HG03520 (cell line): ENCODE data around the gene MYL5.
"Not testable (repeated sequence)": the region's sequence is repeated elsewhere in the genome, so short reads cannot be mapped to it uniquely, and the experiment has no call there.

ENCODE experiments used
- ATAC-seq: cut with Tn5 transposase; IDR thresholded peaks from one replicate; pipeline ENCODE4 v1.9.1; 2021; ENCODE audit warnings: mild to moderate bottlenecking, moderate library complexity; ENCODE audit not compliant: unreplicated experiment

The MYL5 gene

DNA sequence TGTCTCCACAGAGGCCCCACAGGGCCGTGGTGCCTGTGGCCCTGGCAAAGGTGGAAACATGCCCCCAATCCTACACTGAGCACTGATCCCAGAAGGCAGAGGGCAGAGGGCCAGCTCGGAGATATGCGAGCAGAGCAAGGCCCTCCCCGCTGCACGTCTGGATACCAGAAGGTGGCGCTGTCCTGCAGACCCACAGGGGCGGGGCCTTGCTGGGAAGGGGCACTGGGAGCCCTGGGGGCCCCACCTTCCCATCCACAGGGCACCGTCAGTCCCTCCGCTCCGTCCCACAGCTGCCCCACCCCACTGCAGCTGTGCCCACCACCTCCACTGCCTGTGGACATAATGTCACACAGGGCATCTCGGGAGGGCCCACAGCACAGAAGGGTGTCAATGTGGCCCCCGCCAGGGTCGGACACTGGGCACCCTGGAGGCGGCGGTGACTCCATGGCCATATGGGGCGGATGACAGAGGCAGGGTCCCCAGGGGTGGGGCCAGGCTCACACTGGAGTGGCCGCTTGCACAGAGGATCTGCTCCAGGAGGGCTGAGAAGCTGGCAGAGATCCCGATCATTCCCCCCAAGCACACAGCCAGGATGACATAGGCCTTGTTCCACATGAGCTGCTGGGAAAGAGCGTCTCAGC lies 9.8 kb downstream of the MYL5 start:
- ATAC-seq = no peak

DNA sequence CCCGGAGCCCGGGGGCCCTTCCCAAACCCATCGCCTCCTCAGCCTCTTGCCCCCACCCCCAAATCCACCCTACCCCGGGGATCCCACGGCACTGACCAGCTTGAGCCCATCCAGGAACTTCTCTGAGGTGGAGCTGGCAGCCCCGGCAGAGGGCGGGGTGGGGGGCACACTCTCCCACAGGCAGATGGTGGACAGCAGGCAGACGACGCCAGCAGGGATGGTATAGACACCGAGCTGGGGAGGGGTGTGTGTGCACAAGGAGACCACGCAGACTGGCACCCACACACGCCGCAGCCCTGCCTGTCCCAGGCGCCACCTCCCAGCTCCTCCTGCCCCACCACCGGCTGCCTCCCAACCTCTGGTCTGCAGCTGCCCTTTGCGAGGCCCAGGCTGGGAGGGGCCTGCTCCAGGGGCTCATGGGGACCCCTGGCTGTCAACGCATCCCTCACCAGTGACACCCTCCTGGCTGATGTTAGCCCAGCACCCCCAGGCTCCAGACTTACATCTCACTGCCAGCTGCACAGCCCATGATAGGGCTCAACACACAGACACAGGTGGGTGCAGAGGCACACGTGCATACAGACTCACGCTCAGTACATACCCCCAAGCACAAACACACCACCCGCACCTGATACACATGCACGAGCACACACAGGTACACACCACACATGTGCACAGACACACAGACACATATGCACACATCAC lies 10.4 kb downstream of the MYL5 start:
- ATAC-seq = no peak

DNA sequence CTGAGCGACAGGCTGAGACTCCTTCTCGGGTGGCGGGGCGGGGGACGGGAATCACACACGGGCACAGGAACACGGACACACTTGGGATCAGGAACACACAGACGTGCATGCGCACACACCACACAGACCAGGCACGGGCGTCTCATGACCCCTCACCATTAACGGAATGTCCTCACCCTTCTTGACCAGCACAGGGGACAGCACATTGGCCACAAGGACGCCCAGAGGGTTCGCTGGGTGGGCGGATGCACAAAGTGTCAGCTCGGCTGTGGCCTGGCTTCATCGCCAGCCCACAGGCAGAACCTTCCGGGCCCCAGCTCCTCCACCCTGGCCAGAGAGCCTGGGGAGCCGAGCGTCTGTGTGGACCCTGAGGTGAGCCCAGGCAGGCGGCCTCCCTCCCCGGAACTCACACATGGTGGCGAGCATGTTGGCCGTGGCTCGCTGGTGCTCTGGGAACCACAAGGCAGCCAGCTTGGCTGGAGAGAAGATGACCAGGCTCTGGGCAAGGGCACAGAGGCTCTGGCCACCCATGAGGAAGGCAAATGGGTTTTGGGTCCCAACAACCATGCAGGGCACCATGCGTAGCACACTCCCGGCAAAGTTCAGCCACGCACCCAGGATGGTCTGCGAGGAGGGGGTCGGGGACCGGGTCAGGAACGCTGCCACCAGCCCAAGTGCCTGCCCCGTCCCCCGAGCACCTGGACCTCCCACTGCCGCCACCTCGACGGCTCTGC lies 11.5 kb downstream of the MYL5 start:
- ATAC-seq = no peak

DNA sequence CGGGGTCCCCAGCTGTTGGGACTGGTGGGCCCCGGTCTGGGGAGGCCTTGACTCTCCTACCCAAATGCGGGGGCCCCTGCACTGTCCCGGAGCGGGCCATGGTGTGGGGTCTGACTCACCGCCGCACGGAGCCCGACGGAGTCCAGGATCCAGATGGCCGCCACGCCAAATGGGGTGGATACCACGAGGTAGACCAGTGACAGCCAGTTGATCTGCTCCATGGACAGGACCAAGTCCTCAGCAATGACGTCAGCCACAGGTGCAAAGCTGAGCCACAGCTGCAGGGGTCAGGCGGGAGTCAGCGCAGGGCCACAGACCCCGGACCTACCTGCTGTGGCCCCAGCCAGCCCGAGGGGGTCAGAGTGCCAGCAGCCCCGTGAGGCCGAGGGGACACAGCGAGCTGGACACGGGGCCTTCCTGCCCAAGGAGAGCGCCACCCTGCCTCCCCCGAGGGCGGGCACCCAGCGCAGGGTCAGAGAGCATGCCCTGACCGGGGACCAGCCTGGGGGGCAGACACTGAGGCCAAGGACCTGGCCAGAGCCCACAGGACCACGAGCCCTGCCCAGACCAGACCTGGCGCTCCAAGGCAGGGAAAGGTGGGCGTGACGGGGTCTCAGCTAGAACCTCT lies 12.2 kb downstream of the MYL5 start:
- ATAC-seq = no peak

DNA sequence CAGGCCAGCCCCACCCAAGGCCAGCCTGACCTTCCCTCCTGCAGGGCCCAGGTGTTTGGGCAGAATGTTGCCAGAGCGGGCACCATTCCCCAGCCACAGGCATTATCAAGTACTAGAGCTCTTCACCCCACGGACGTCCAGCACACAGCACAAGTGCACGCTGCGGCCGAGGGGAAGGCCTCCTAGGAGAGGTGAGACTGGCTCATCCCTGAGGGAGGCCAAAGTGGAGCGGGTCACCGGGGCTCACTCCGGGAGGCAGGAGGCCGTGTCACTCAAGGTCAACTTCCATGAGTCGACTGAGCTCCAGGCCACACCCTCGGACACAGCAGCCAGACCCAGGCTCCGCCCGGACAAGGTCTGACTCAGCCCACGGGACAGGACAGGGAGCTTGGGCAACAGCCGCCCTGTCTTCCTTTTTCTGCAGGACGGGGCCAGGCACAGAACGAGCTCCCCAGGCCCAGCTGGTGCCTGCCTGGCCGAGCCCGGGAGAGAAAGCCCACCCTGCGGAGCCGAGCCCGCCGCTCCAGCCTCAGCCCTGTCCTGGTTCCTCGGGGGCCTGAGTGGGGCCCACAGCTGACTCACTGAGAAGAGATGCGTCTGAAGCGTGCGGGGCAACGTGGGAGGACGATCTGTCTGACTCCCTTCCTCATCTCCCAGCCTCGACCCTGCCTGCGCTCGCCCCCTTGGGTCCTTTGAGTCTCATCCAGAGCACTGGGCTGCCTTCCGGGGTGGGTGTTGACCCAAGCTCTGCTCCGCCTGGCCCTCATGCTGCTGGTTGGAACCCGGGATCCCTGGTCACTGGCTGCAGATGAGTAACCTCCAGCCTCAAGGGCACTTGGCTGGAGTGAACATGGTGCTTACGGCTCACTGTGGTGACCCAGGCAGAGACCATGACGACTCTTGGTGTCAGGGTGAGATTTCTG lies 13.0 kb downstream of the MYL5 start:
- no peak for ATAC-seq

DNA sequence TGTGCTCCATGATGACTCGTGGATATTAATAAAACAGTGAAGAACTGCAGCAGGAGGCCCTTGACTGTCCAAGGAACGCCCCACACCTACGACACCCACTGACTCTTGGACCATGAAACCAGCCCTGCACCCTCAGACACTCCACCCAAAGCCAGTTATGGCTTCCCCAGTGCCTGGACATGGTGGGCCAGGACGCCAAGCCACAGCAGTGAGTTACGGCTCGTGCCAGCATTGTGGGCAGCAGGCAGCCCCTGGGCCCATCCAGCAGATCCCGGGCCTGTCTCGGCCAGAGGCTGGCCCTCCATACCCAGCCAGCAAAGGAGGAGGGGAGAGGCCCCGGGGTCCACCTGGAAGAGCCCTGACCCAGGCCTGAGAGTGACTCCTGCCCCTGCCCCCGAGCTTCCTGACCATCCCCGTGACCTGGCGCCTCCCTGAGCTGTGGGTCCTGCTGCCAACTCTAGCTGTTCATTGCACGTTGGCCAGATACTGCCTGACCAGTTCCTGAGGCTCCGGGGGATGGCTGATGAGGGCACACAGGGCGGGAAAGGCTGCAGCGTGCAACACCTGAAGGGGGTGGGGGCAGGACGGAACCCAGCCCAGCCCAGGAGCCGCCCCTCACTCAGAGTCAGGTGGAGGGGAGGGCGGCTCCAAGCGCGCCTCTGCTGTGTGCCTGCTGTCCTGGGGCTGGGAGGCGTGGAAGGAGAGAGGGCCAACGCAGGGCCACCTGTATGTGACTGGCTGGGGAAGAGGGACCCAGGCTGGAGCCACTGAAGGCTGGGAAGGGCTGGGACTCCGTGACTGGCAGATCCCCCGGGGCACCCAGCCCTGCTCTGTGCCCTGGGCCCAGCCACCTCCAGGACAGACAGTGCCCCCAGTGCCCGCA lies 13.9 kb downstream of the MYL5 start:
- no peak for ATAC-seq

DNA sequence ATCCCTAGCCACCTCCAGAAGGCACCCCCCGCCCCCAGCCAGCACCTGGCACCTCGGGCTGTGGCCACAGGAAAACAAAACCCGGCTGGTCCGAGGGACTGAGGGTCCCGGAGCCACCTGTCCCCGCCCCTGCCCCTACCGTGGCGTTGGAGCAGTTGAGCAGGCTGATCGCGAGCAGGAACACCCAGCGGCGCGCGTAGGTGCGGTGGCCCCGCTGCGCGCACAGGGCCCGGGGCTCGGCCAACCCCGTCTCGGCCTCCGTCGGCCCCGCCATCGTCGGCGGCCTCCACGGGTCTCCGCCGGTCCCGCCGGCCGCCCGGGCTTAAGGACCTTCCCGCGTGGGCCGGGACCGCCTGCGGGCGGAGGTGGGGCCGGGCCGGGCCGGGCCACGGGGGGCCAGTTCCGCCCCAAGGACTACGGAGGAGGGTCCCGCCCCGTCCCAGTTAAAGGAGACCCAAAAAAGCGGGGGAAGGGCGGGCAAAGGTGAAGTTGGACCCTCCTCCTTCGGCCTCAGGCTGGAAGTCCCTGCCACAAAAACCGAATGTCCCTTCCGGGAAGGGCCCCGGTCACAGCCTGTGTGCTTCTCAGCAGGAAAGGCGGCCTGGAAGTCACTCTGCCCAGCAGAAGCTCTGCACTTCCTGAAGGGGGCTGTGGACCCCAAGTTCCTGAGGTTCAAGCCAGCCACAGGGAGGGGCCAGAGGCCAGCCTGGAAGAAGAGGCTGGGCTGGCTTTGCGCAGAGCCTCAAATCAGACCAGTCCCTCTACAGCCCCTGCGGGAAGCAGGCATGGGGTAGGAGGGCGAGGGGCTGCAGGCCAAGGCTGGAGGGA lies 14.7 kb downstream of the MYL5 start, which contains the start of gene SLC49A3:
Gene SLC49A3, minus strand, starts transcription at position 298 of the 828 bp plus-strand sequence. Its CDS starts 24 bp downstream, at position 274.
- no peak for ATAC-seq

DNA sequence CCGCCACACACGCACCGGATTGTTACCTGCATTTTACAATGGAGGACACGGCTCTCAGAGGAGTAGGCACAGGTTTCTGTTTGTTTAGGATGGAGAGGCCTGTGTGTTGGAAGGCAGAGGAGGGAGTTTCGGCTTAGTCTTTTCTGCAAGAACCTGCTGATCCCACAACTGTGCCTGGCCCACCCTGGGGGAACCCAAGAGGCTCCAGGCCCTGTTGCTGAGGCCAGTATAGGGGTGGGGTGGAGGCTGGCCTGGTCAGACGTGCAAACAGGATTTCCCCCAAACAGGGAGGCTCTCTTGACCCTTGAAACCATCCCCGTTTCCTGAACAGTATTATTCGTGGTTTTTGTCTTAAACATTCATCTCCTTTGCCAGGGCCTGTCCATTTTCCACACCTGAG lies 15.4 kb downstream of the MYL5 start:
- ATAC-seq = no peak

DNA sequence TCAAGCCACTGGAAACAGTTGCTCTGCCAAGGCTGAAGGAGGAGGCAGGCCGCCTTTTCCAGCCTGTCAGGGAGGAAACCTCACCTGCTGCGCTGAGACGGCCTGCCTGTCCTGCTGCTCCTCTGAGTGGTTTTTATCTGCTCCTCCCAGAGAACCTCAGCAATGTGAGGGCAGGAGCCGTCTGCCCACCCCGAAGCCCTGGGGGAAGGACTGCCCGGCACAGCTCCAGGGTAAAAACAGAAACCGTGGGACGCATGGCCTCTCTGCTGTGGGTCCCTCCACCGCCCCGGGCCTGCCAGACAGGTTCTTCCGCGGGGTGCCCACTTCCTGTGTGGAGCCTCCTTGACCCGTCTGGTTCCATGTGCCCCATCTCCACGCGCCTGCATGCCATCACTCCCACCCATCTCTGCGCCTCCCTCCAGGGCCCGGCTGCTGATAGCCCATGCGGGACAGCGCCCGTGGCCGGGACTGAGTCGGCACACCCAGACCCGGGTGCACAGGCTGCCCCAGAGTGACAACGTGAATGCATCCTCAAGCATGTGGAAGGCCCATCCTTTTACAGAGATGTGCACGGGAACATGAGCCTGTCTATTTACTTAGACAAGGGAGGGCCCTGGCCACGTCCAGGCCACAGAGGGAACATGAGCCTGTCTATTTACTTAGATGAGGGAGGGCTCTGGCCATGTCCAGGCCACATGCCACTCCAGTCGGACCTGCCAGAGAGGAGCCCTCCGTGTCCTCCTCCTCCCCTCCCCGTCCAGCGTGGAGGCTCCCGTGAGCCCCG lies 18.6 kb downstream of the MYL5 start:
- no peak for ATAC-seq

DNA sequence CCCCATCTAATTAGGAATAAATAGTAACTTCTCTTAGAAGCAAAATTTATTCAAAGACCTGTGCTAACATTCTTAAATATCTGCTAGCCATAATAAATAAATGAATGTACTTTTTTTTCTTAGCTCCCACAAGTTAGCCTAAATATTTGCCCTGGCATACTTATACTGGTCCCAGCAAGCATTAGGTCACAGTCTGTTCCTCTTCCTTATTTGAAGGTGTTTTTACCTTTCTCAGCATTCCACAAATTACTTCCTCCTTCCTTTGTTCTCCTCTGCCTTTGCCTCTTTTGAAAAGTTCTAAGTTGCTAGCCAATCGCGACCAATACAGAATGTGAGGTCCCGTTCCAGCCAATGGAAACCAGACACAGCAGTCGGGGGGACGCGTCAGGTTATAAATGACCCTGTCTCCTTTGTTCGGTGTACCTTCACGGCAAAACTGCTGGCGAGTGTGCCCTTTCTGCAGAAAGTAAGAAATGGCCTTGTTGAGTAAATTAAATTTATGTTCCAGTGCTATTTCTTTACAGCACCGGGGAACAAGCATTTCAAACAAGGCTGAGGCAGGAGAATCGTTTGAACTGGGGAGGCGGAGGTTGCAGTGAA lies 20.1 kb downstream of the MYL5 start:
- ATAC-seq = not testable (repeated sequence)

DNA sequence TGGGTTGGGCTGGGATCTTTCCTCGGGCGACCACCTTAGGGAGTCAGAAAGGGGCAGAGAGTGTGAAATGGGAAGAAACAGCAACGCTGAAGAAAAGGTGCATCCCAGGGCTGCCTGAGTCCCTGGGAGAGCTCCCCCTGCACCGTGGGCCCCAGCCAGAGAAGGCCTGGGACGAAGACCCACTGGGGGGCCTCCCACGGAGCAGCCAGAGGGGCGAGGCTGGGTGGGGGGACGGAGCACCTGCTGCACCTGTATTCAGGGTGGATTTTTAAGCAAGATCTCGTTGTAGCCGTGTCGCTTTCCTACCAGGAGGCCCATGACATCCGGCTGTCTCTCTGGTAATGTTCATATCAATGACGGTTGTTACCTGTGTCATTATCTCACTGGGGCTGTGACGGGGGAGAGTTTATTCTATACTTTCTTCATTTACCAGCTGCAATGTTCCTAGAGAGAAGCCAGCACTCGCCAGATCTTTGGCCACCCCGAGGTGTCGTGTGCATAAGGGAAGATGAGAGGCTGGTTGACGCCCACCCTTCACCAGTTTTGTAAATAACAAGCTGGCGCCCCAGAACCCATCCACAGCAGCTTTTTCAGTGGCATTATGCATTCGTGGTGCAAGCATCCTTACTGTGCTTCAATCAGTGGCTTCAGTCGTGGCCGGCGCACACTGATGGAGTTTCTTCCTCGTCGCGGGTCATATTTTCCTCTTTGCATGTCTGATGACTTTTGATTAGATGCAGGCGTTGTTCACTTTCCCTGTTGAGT lies 25.7 kb downstream of the MYL5 start:
- no peak for ATAC-seq

DNA sequence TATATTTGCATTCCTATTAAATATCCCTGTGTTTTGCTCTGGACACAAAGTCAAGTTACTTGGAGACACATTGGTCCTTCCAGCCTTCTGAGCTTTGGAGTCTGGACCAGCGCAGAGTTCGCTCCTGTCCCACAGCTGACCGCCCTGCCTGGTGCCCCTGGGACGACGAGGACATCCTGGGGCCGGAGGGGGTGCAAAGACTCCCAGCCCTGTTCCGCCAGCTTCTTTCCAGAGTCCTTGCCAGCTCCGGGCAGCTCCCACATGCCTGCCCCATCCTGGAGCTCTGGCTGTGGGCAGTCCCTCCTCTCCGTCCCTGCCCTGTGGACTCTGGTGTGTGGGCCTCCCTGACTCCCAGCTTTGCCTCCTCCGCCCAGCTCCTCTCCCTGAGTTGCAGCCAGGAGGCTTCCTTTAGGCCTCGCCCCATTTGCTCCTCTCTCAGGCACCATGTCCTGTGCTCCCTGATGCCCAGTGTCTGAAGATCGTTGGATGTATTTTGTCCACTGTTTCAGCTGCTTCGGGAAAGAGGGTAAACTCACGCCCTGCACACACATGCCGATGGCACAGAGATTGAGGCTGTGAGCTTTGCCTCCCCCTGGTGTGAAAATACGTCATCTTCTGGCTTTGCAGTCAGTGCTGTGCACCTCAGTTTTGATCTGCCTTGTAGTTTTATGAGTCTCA lies 26.4 kb downstream of the MYL5 start:
- ATAC-seq = no peak

DNA sequence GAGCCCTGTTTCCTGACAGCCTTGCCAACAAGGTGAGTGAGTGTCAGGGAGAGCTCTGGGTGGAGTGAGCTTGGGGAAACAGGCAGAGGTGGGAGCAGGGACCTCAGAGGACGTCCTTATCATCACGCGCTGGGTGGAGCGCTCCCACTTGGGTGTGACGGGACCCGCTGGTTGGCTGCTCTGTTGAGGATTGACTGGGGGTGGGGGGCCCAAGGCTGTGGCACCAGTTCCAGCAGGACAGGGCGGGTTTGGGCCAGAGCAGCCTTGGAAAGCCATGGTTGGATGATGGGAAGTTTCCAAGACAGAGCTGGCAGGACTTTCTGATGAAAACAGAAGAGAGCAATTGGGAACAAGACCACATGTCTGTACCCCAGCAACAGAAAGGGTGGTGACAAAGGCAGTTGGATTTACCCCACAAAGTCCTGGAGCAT lies 28.3 kb downstream of the MYL5 start:
- no peak for ATAC-seq

DNA sequence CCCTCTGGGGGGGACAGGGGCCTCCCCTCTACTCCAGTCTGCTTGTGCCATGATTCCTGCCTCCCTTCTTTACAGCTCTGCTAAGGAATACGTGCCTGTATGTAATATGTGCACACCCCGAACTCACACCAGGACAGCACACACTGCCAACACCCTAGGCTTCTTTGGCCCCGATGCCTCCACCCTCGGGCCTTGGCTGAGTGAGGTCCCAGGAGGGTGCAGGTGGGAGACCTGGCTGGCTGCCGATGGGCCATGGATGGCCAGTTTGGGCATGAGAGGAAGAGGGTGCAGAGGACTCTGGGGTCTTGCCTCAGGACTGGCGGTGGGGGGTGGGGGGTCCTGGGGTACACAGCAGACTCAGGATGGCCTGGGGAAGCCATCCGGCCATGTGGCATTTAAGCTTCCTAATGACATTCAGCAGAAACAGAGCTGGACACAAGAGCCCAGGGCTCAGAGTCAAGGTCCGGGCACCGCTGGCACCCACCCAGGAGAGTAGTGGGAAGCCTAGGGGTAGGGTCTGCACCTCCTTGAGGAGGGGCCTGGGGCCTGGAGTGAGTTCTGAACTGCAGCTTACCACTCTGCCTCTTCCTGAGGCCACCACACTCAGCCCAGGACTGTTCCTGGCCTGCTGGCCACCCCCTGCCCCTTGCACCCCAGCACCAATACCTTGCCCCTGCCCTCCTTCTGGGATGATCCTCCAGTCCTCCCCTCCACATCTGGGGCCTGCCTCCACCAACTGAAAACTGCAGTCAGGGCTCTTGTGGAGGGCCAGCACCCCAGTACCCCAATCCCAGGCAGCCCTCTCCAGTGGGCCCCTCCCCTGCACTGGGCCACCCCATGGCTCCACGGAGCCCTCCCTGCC lies 29.2 kb downstream of the MYL5 start:
- ATAC-seq = no peak
